GM12878 (cell line): ENCODE data around the gene FIBCD1. TPM values are rescaled to one million over a fixed set of nuclear protein-coding genes. Genes with fewer than 3 reads are reported as not detected.

ENCODE experiments used
- ATAC-seq: fragments of 200-7000 bp; cut with Tn5 transposase; 3 replicates; pipeline ENCODE4 v1.9.1; 2020; ENCODE audit warnings: mild to moderate bottlenecking, moderate library complexity
- BruUV-seq: library from RNA; stranded (reverse); fragments of 400-500 nt; replicated peaks from 2 replicates; lab custom pipeline; 2021; lab: Mats Ljungman, UMichigan
- CTCF ChIA-PET: fragments of 300-600 bp; sonication (Branson Sonifier 250); formaldehyde crosslinking; extraction: SDS; loops from one replicate; lab custom pipeline; 2021; ENCODE audit warnings: inconsistent platforms; lab: Yijun Ruan, JAX
- POLR2A ChIA-PET: fragments of 350-600 bp; formaldehyde crosslinking; extraction: SDS; loops from one replicate; lab custom pipeline; 2021; ENCODE audit warnings: inconsistent platforms; lab: Charles Lee
- RAD21 ChIA-PET: fragments of 300-600 bp; sonication (Branson Sonifier 250); formaldehyde crosslinking; loops from one replicate; lab custom pipeline; 2023; ENCODE audit warnings: antibody characterized with exemption; ENCODE audit not compliant: unreplicated experiment; lab: Charles Lee
- SMC1A ChIA-PET: fragments of 300-600 bp; sonication (Branson Sonifier 250); formaldehyde crosslinking; loops from one replicate; lab custom pipeline; 2023; ENCODE audit not compliant: unreplicated experiment, uncharacterized antibody; lab: Charles Lee
- DNase-seq: peaks from one replicate; pipeline ENCODE4 v3.0.0-alpha.2; 2011; ENCODE audit warnings: low read depth, low spot score
- FAIRE-seq: peaks from 3 replicates; lab custom pipeline; 2011; peaks lifted over from hg19 to GRCh38; lab: Jason Lieb, UNC
- H2AFZ ChIP-seq: 2 replicates; pipeline ENCODE4 v1.6.0; 2011; ENCODE audit warnings: low read depth, low read length, control low read depth; ENCODE audit not compliant: control insufficient read depth
- H3K27ac ChIP-seq: 2 replicates; pipeline ENCODE4 v1.5.1; 2011; ENCODE audit warnings: control low read depth; ENCODE audit not compliant: control insufficient read depth, insufficient read depth
- H3K27me3 ChIP-seq, 2 experiments: replicated peaks in 1 of 2; 2 replicates each; pipeline versions ENCODE4 v1.6.0 to v1.6.1; 2011; ENCODE audit warnings: low read length in 1 of 2; ENCODE audit not compliant: control insufficient read depth in 2 of 2, insufficient read depth in 2 of 2
- H3K36me3 ChIP-seq, 2 experiments: 2 replicates each; pipeline ENCODE4 v1.5.1; 2011; ENCODE audit warnings: low read length in 1 of 2; ENCODE audit not compliant: control insufficient read depth in 2 of 2, insufficient read depth in 2 of 2
- H3K4me1 ChIP-seq: 2 replicates; pipeline ENCODE4 v1.6.1; 2011; ENCODE audit warnings: mild to moderate bottlenecking, low read length, moderate library complexity, mixed read lengths; ENCODE audit not compliant: control insufficient read depth, insufficient read depth
- H3K4me2 ChIP-seq: 2 replicates; pipeline ENCODE4 v1.6.0; 2011; ENCODE audit warnings: control low read depth; ENCODE audit not compliant: control insufficient read depth, insufficient read depth
- H3K4me3 ChIP-seq: fragments of 200-600 bp; sonication (generic); 2 replicates; pipeline ENCODE4 v1.5.1; 2016
- H3K79me2 ChIP-seq: 2 replicates; pipeline ENCODE4 v1.6.0; 2011; ENCODE audit warnings: low read length; ENCODE audit not compliant: control insufficient read depth, insufficient read depth
- H3K9ac ChIP-seq: 2 replicates; pipeline ENCODE4 v1.8.0; 2011; ENCODE audit warnings: low read length, control low read depth, mixed read lengths; ENCODE audit not compliant: control insufficient read depth, insufficient read depth
- H3K9me3 ChIP-seq: replicated peaks from 3 replicates; pipeline ENCODE4 v1.5.1; 2011; ENCODE audit warnings: mild to moderate bottlenecking, low read length; ENCODE audit not compliant: control insufficient read depth, insufficient read depth
- H4K20me1 ChIP-seq: 2 replicates; pipeline ENCODE4 v1.6.0; 2011; ENCODE audit not compliant: control insufficient read depth, insufficient read depth
- EP300 ChIP-seq, 2 experiments: fragments of 150-350 bp in 1 of 2; IDR thresholded peaks; 2 replicates each; pipeline ENCODE4 v1.6.1; 2011 to 2012; ENCODE audit warnings: low read depth in 2 of 2, low read length in 2 of 2, borderline replicate concordance in 1 of 2, improper control_type of control experiment in 1 of 2, inconsistent platforms in 1 of 2; ENCODE audit not compliant: control insufficient read depth in 1 of 2
- POU2F2 ChIP-seq: IDR thresholded peaks from 3 replicates; pipeline ENCODE4 v1.6.1; 2011; ENCODE audit warnings: low read depth, mild to moderate bottlenecking, low read length, borderline replicate concordance
- SMARCA5 ChIP-seq: fragments of 450-650 bp; IDR thresholded peaks from 2 replicates; pipeline ENCODE4 v1.6.1; 2017; ENCODE audit warnings: mild to moderate bottlenecking
- ZSCAN29 ChIP-seq: fragments of 450-650 bp; IDR thresholded peaks from 2 replicates; pipeline ENCODE4 v1.6.1; 2017; ENCODE audit warnings: mild to moderate bottlenecking, moderate library complexity
- WGBS: methylation state at CpG from one replicate; pipeline ENCODE4 v1.1.6; 2016; ENCODE audit warnings: low lambda C conversion rate; ENCODE audit not compliant: insufficient replicate concordance, insufficient coverage; ENCODE audit errors: missing lambda C conversion rate; 5-methylcytosine and 5-hydroxymethylcytosine counted together
- in situ Hi-C: fragments of 300-500 bp; cut with MboI; formaldehyde crosslinking; loops from 9 replicates; pipeline ENCODE4 v1.14.3; 2018; ENCODE audit warnings: mixed read lengths
- intact Hi-C: fragments of 100-400 bp; cut with micrococcal nuclease; formaldehyde crosslinking; loops from one replicate; pipeline ENCODE4 v1.14.2; 2022; ENCODE audit not compliant: unreplicated experiment
- polyA plus RNA-seq, 11 experiments: library from polyadenylated mRNA; depleted of rRNA in 4 of 11; unstranded in 6 of 11; stranded (reverse) in 5 of 11; fragments of >200 nt; fragmentation: Nextera tagmentation in 4 of 11; fragmentation: Illumina TruSeq in 1 of 11; extraction: Ambion mirVana in 4 of 11; extraction: Trizol in 1 of 11; gene quantifications; 1 replicate in 1 of 11; 2 replicates in 10 of 11; pipeline versions ENCODE4 v1.2.1 to v1.2.3, GENCODE V29; 2011 to 2016; ENCODE audit warnings: inconsistent platforms in 2 of 11, missing spikeins in 2 of 11, low read depth in 1 of 11
- total RNA-seq, 4 experiments: library from RNA; depleted of rRNA in 3 of 4; stranded (reverse); fragments of >200 nt in 3 of 4; fragmentation: Illumina TruSeq in 1 of 4; extraction: Trizol in 1 of 4; gene quantifications; 2 replicates each; pipeline versions ENCODE4 v1.2.1 to v1.2.3, GENCODE V29; 2013 to 2021
- TF ChIP-seq, protein P1 (sequence below): IDR thresholded peaks from 2 replicates; pipeline ENCODE4 v1.6.1; 2011; ENCODE audit warnings: borderline replicate concordance, low read depth, mild to moderate bottlenecking, moderate library complexity, mixed read lengths, low read length; ENCODE audit not compliant: insufficient read depth; ENCODE audit errors: extremely low read length
- TF ChIP-seq, protein P2 (sequence below): fragments of 150-350 bp; IDR thresholded peaks from 2 replicates; pipeline ENCODE4 v1.6.1; 2014; ENCODE audit warnings: mild to moderate bottlenecking, low read depth, low read length
- TF ChIP-seq, protein P3 (sequence below): fragments of 450-650 bp; formaldehyde crosslinking; IDR thresholded peaks from 2 replicates; pipeline ENCODE4 v1.5.0; 2022; ENCODE audit warnings: mild to moderate bottlenecking, missing genetic modification characterization

FIBCD1 gene
- total and polyA plus RNA-seq, 10 of the 15 experiments (the other 5 are each of a cell fraction or from before 2014, with no cell fraction given) = 0.04 to 0.95 (median 0.25) TPM; not detected in 6

DNA sequence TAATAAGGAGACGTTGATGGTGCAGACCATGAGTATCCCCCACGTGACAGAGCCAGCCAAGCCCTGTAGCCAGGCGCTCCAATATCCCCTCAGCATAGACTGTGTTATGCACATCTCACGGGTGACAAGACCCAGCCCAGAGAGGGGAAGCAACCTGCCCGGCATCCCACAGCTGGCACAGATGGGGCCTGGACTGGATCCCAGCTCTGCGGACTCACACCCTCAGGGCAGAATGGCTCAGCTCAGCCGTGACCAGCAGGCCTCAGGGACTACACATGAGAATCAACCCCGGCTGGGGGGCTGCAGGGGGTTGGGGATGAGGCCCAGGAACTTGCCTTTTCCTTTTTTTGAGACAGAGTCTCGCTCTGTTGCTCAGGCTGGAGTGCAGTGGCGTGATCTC is 11.7 kb downstream of the FIBCD1 start:
- ChIA-PET CTCF (interaction anchor here (0.8 to 4.2 kb wide), 6 partner anchors 15 to 244 kb away, joined by 3 to 27 read pairs (median 6); no protein-coding TSS in a partner anchor), POLR2A (interaction anchor here (0.7 kb wide), 1 partner anchor 32 kb away, joined by 4 read pairs; no protein-coding TSS in a partner anchor), RAD21 (interaction anchor here (0.7 to 4.0 kb wide), 6 partner anchors 57 to 243 kb away, joined by 3 to 33 read pairs (median 4); no protein-coding TSS in a partner anchor), SMC1A (interaction anchor here (0.6 to 2.0 kb wide), 9 partner anchors 9 to 1196 kb away, joined by 3 to 9 read pairs (median 3); no protein-coding TSS in a partner anchor)
- H3K79me2 ChIP-seq = no peaks in the 10 kb centered on the region
- no peaks in the 10 kb centered on the region for H3K36me3 ChIP-seq
- no peaks in the 10 kb centered on the region for H3K27me3 ChIP-seq
- in situ Hi-C loops = no loop called here
- intact Hi-C loops = no loop called here
- no peaks in the 10 kb centered on the region for H3K9me3 ChIP-seq
- ATAC-seq (peak; percentile 2), FAIRE-seq (no peak), DNase-seq (no peak)
- peaks cover 8% of the 10 kb centered on the region for H4K20me1 ChIP-seq
- no TSS peak for BruUV-seq
- H2AFZ ChIP-seq = no peak overlapping the region
- peak overlapping the region; percentile 4; the same call in 1 of the 2 replicates for H3K4me3 ChIP-seq
- 28% methylated on average over 10 of the region's 10 CpGs for WGBS
- no peak overlapping the region for H3K9ac ChIP-seq
- H3K4me2 ChIP-seq = peak overlapping the region; percentile 47
- no peak overlapping the region; the same call in 1 of the 2 replicates for H3K27ac ChIP-seq
- H3K4me1 ChIP-seq = peaks cover 45% of the 10 kb centered on the region
- TF ChIP-seq EP300 (IDR thresholded peaks at IDR 0.05; ENCODE audit: borderline replicate concordance in 1 of 2, control insufficient read depth in 1 of 2, low read depth in 2 of 2, low read length in 2 of 2) (no peak), SMARCA5 (peak; percentile 23; the same call in 1 of the 2 replicates), ZSCAN29 (no peak), POU2F2 (no peak)
- TF ChIP-seq, protein P1, sequence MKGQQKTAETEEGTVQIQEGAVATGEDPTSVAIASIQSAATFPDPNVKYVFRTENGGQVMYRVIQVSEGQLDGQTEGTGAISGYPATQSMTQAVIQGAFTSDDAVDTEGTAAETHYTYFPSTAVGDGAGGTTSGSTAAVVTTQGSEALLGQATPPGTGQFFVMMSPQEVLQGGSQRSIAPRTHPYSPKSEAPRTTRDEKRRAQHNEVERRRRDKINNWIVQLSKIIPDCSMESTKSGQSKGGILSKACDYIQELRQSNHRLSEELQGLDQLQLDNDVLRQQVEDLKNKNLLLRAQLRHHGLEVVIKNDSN = peak; percentile 17
- TF ChIP-seq, protein P2, sequence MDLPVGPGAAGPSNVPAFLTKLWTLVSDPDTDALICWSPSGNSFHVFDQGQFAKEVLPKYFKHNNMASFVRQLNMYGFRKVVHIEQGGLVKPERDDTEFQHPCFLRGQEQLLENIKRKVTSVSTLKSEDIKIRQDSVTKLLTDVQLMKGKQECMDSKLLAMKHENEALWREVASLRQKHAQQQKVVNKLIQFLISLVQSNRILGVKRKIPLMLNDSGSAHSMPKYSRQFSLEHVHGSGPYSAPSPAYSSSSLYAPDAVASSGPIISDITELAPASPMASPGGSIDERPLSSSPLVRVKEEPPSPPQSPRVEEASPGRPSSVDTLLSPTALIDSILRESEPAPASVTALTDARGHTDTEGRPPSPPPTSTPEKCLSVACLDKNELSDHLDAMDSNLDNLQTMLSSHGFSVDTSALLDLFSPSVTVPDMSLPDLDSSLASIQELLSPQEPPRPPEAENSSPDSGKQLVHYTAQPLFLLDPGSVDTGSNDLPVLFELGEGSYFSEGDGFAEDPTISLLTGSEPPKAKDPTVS = no peak
- TF ChIP-seq, protein P3, sequence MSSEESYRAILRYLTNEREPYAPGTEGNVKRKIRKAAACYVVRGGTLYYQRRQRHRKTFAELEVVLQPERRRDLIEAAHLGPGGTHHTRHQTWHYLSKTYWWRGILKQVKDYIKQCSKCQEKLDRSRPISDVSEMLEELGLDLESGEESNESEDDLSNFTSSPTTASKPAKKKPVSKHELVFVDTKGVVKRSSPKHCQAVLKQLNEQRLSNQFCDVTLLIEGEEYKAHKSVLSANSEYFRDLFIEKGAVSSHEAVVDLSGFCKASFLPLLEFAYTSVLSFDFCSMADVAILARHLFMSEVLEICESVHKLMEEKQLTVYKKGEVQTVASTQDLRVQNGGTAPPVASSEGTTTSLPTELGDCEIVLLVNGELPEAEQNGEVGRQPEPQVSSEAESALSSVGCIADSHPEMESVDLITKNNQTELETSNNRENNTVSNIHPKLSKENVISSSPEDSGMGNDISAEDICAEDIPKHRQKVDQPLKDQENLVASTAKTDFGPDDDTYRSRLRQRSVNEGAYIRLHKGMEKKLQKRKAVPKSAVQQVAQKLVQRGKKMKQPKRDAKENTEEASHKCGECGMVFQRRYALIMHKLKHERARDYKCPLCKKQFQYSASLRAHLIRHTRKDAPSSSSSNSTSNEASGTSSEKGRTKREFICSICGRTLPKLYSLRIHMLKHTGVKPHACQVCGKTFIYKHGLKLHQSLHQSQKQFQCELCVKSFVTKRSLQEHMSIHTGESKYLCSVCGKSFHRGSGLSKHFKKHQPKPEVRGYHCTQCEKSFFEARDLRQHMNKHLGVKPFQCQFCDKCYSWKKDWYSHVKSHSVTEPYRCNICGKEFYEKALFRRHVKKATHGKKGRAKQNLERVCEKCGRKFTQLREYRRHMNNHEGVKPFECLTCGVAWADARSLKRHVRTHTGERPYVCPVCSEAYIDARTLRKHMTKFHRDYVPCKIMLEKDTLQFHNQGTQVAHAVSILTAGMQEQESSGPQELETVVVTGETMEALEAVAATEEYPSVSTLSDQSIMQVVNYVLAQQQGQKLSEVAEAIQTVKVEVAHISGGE (CRISPR knock-in tag) = no peak
- TF ChIP-seq, all 136 proteins: peak for 2
